HepG2 (cell line): ENCODE results near the gene UTP3. TPM values are rescaled to one million over a fixed set of nuclear protein-coding genes. Genes with fewer than 3 reads are reported as not detected.

ENCODE experiments used
- ATAC-seq: fragments of 200-7000 bp; cut with Tn5 transposase; 3 replicates; pipeline ENCODE4 v1.9.1; 2020; ENCODE audit warnings: mild to moderate bottlenecking, moderate library complexity
- BruUV-seq: library from RNA; stranded (reverse); fragments of 400-500 nt; replicated peaks from 2 replicates; lab custom pipeline; 2021; lab: Mats Ljungman, UMichigan
- CTCF ChIA-PET: fragments of 300-600 bp; formaldehyde crosslinking; extraction: SDS; loops from one replicate; lab custom pipeline; 2021; ENCODE audit warnings: low total read pairs, inconsistent platforms, low intra/inter-chr PET ratio; lab: Yijun Ruan, JAX
- POLR2A ChIA-PET: fragments of 350-600 bp; sonication (Branson Sonifier 250); formaldehyde crosslinking; loops from one replicate; lab custom pipeline; 2020; ENCODE audit warnings: antibody characterized with exemption, inconsistent platforms; lab: Yijun Ruan, JAX
- DNase-seq: peaks from one replicate; pipeline ENCODE4 v3.0.0-alpha.2; 2015; ENCODE audit warnings: low spot score
- FAIRE-seq: peaks from 3 replicates; lab custom pipeline; 2011; peaks lifted over from hg19 to GRCh38; lab: Jason Lieb, UNC
- H2AFZ ChIP-seq: one replicate; pipeline ENCODE4 v1.6.1; 2011; ENCODE audit warnings: low read length, inconsistent platforms
- H3K27ac ChIP-seq: fragments of 300-600 bp; 3 replicates; pipeline ENCODE4 v1.8.0; 2011; ENCODE audit warnings: mixed run types, mild to moderate bottlenecking, mixed read lengths, low read length, inconsistent platforms; ENCODE audit not compliant: insufficient read depth; ENCODE audit errors: extremely low read length
- H3K27me3 ChIP-seq, 2 experiments: fragments of 200-600 bp in 1 of 2; 2 replicates in 1 of 2; 3 replicates in 1 of 2; pipeline versions ENCODE4 v1.6.0 to v1.8.0; 2011; ENCODE audit warnings: low read length in 2 of 2, mild to moderate bottlenecking in 2 of 2, moderate library complexity in 2 of 2, inconsistent platforms in 1 of 2; ENCODE audit not compliant: insufficient read depth in 2 of 2, control insufficient read depth in 1 of 2
- H3K36me3 ChIP-seq, 2 experiments: fragments of 200-600 bp in 1 of 2; replicated peaks in 1 of 2; 2 replicates in 1 of 2; 3 replicates in 1 of 2; pipeline versions ENCODE4 v1.5.1 to v1.8.0; 2011; ENCODE audit warnings: low read length in 2 of 2, inconsistent platforms in 1 of 2; ENCODE audit not compliant: insufficient read depth in 2 of 2, control insufficient read depth in 1 of 2
- H3K4me1 ChIP-seq: 2 replicates; pipeline ENCODE4 v1.5.1; 2012; ENCODE audit warnings: low read length, inconsistent platforms; ENCODE audit not compliant: insufficient read depth
- H3K4me2 ChIP-seq: 2 replicates; pipeline ENCODE4 v1.6.0; 2011; ENCODE audit warnings: low read depth, low read length, inconsistent platforms
- H3K4me3 ChIP-seq, 3 experiments: fragments of 200-600 bp in 1 of 3; sonication (generic), shearing (Covaris generic) in 1 of 3; replicated peaks in 1 of 3; 2 replicates each; pipeline ENCODE4 v1.5.1; 2011 to 2016; ENCODE audit warnings: low read length in 3 of 3, inconsistent platforms in 2 of 3, low read depth in 2 of 3, mild to moderate bottlenecking in 2 of 3, control low read depth in 1 of 3, mixed read lengths in 1 of 3; ENCODE audit not compliant: insufficient read depth in 1 of 3
- H3K79me2 ChIP-seq: one replicate; pipeline ENCODE4 v1.6.1; 2011; ENCODE audit warnings: low read length, inconsistent platforms; ENCODE audit not compliant: insufficient read depth
- H3K9ac ChIP-seq: 2 replicates; pipeline ENCODE4 v1.6.0; 2011; ENCODE audit warnings: mild to moderate bottlenecking, low read depth, low read length, inconsistent platforms; ENCODE audit not compliant: insufficient read depth
- H3K9me3 ChIP-seq: 2 replicates; pipeline ENCODE4 v1.5.1; 2012; ENCODE audit warnings: mild to moderate bottlenecking, low read length
- H4K20me1 ChIP-seq: 2 replicates; pipeline ENCODE4 v1.6.0; 2011; ENCODE audit warnings: inconsistent platforms, mild to moderate bottlenecking, low read length, moderate library complexity; ENCODE audit not compliant: insufficient read depth
- BORCS8-MEF2B ChIP-seq: sonication (generic); formaldehyde crosslinking; IDR thresholded peaks from 2 replicates; pipeline ENCODE4 v1.8.0; 2022; ENCODE audit warnings: mild to moderate bottlenecking, missing genetic modification reagents
- FOXP4 ChIP-seq: sonication (generic); formaldehyde crosslinking; IDR thresholded peaks from 2 replicates; pipeline ENCODE4 v1.4.0; 2020; ENCODE audit warnings: missing genetic modification reagents
- GRHL1 ChIP-seq: sonication (generic); formaldehyde crosslinking; conservative IDR thresholded peaks from 2 replicates; pipeline ENCODE4 v1.8.0; 2022; ENCODE audit warnings: missing genetic modification reagents
- MED8 ChIP-seq: sonication (generic); formaldehyde crosslinking; IDR thresholded peaks from 2 replicates; pipeline ENCODE4 v1.8.1; 2023; ENCODE audit warnings: mild to moderate bottlenecking, missing genetic modification reagents; ENCODE audit not compliant: insufficient replicate concordance
- MYPOP ChIP-seq: sonication (generic); formaldehyde crosslinking; IDR thresholded peaks from 2 replicates; pipeline ENCODE4 v1.8.1; 2023; ENCODE audit warnings: mild to moderate bottlenecking, moderate library complexity, missing genetic modification reagents
- ONECUT2 ChIP-seq: sonication (generic); formaldehyde crosslinking; IDR thresholded peaks from 2 replicates; pipeline ENCODE4 v1.4.0; 2020; ENCODE audit warnings: missing genetic modification reagents
- PHB2 ChIP-seq: fragments of 450-650 bp; IDR thresholded peaks from 2 replicates; pipeline ENCODE4 v1.6.1; 2018; ENCODE audit not compliant: partially characterized antibody
- SRSF1 ChIP-seq: fragments of 200-400 bp; formaldehyde crosslinking; optimal IDR thresholded peaks from 2 replicates; pipeline ENCODE3; 2017; ENCODE audit warnings: mild to moderate bottlenecking, low read depth, low read length, moderate library complexity
- TEAD2 ChIP-seq: sonication (generic); formaldehyde crosslinking; IDR thresholded peaks from 2 replicates; pipeline ENCODE4 v1.9.0; 2021; ENCODE audit warnings: missing genetic modification reagents
- ZNF777 ChIP-seq: sonication (generic); formaldehyde crosslinking; IDR thresholded peaks from 2 replicates; pipeline ENCODE4 v1.4.0; 2020; ENCODE audit warnings: missing genetic modification reagents
- ZSCAN12 ChIP-seq: sonication (generic); formaldehyde crosslinking; IDR thresholded peaks from 2 replicates; pipeline ENCODE4 v1.9.0; 2021; ENCODE audit warnings: mild to moderate bottlenecking, missing genetic modification reagents
- ZSCAN9 ChIP-seq: IDR thresholded peaks from 2 replicates; pipeline ENCODE4 v1.6.1; 2016; ENCODE audit warnings: borderline replicate concordance
- WGBS: methylation state at CpG from one replicate; pipeline ENCODE4 v1.1.6; 2017; ENCODE audit warnings: low lambda C conversion rate; 5-methylcytosine and 5-hydroxymethylcytosine counted together
- in situ Hi-C: cut with HindIII; loops from 2 replicates; pipeline ENCODE4 v1.10.0; 2017; ENCODE audit warnings: low pct_unique_long_range_greater_than_20kb; ENCODE audit not compliant: extremely low pct_ligation_motif_present
- intact Hi-C: fragments of 100-400 bp; cut with micrococcal nuclease; formaldehyde crosslinking; loops from one replicate; pipeline ENCODE4 v1.10.0; 2022; ENCODE audit not compliant: unreplicated experiment
- polyA plus RNA-seq, 8 experiments: library from polyadenylated mRNA; depleted of rRNA in 3 of 8; stranded (reverse) in 7 of 8; unstranded in 1 of 8; fragments of >200 nt; fragmentation: Illumina TruSeq in 4 of 8; extraction: Trizol in 4 of 8; gene quantifications; 2 replicates each; pipeline versions ENCODE4 v1.2.1 to v1.2.3, GENCODE V29; 2011 to 2016; ENCODE audit warnings: low read depth in 4 of 8, missing spikeins in 1 of 8, mixed read lengths in 1 of 8; ENCODE audit not compliant: insufficient read depth in 1 of 8
- total RNA-seq, 5 experiments: library from RNA; depleted of rRNA; stranded (reverse); fragments of >200 nt; fragmentation: Illumina TruSeq; extraction: Trizol; gene quantifications; 2 replicates each; pipeline ENCODE4 v1.2.3, GENCODE V29; 2016; ENCODE audit warnings: low read depth in 1 of 5

The UTP3 gene
- total and polyA plus RNA-seq, 2 of the 13 experiments (the other 11 are each of a cell fraction or from before 2014, with no cell fraction given), result 6.9 to 19.5 TPM

- H3K4me2 ChIP-seq, result no peak overlapping the region
- ChIA-PET POLR2A (no interaction called here), CTCF (no interaction called here)
- no peaks in the 10 kb centered on the region for H3K79me2 ChIP-seq
- H3K27me3 ChIP-seq, result no peaks in the 10 kb centered on the region; a peak in 1 of 5 replicates
- DNase-seq (no peak), ATAC-seq (no peak), FAIRE-seq (no peak)
- no peak overlapping the region for H3K9ac ChIP-seq
- no peaks in the 10 kb centered on the region for H3K9me3 ChIP-seq
- BruUV-seq, result no TSS peak
- no peak overlapping the region for H3K4me3 ChIP-seq
- intact Hi-C loops, result no loop called here
- H3K4me1 ChIP-seq, result no peaks in the 10 kb centered on the region
- no peak for TF ChIP-seq GRHL1
- no peak for TF ChIP-seq MED8
- TF ChIP-seq MYPOP (CRISPR knock-in tag), result no peak
- TF ChIP-seq ZSCAN12 (CRISPR knock-in tag), result no peak
- H2AFZ ChIP-seq, result no peak overlapping the region
- H4K20me1 ChIP-seq, result no peaks in the 10 kb centered on the region
- H3K27ac ChIP-seq, result no peak overlapping the region
- in situ Hi-C loops, result loop anchor here (25.0 kb wide), 2 partner anchors 338 to 1038 kb away; no protein-coding TSS in a partner anchor
- no peaks in the 10 kb centered on the region for H3K36me3 ChIP-seq
Observed at GRCh38 chr4:70674191-70674590, 14.1 kb upstream of the UTP3 start.

- Histone ChIP-seq H4K20me1 (no peaks in the 10 kb centered on the region), H2AFZ (no peak overlapping the region), H3K79me2 (no peaks in the 10 kb centered on the region), H3K4me1 (no peaks in the 10 kb centered on the region), H3K27me3 (no peaks in the 10 kb centered on the region; a peak in 1 of 5 replicates), H3K36me3 (no peaks in the 10 kb centered on the region), H3K4me2 (no peak overlapping the region), H3K27ac (no peak overlapping the region), H3K9me3 (no peaks in the 10 kb centered on the region), H3K9ac (no peak overlapping the region), H3K4me3 (no peak overlapping the region)
- ATAC-seq, result no peak
- ChIA-PET POLR2A (no interaction called here), CTCF (no interaction called here)
- FAIRE-seq, result no peak
- in situ Hi-C loops (loop anchor here (25.0 kb wide), 2 partner anchors 338 to 1038 kb away; no protein-coding TSS in a partner anchor), intact Hi-C loops (no loop called here)
- TF ChIP-seq FOXP4 (no peak), BORCS8-MEF2B (CRISPR knock-in tag) (no peak), SRSF1 (no peak), ZNF777 (CRISPR knock-in tag) (no peak), ONECUT2 (no peak), ZSCAN9 (no peak), PHB2 (no peak), TEAD2 (CRISPR knock-in tag) (no peak)
- DNase-seq, result no peak
- WGBS, result 47% methylated on average over 1 of the region's 1 CpG
- no TSS peak for BruUV-seq
Observed at GRCh38 chr4:70674731-70675130, 13.6 kb upstream of the UTP3 start.
